Measurements from ENCODE around the gene TPSAB1. TPM values are rescaled to one million over a fixed set of nuclear protein-coding genes. Genes with fewer than 3 reads are reported as not detected.

The TPSAB1 gene
- total RNA-seq: 0.99 TPM

DNA sequence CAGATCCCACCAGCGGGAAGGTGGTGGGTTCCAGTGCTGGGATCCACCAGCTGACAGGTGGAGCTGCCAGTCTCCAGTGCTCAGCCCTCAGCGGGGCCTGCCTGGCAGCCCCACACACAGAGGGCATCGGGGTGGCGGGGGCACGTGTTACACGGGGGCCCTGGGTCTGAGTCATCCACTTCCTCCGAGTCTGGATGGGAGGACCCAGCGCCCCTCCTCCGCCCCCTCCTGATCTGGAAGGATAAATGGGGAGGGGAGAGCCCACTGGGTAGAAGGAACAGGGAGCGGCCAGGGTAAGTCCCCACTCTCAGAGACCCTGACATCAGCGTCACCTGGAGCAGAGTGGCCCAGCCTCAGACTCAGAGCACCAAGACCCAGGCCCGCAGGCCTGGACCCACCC lies at the start of gene TPSAB1:
TPSAB1 (plus strand) TSS at position 270 of the 400 bp plus-strand sequence. CDS start 234 bp downstream, outside the sequence.

GRCh38 chr16:1225051-1225451 lies 15.5 kb upstream of the TPSAB1 start, which contains the start of gene TPSG1:
TPSG1 (minus strand) TSS chr16:1225268; CDS start chr16:1225252, 16 bp downstream.

GRCh38 chr16:1230084-1230470 lies 10.4 kb upstream of the TPSAB1 start, which contains the start of gene TPSB2:
TPSB2 (minus strand) TSS chr16:1230184; CDS start chr16:1229951, 233 bp downstream.

GRCh38 chr16:1255276-1256122 lies 15.0 kb downstream of the TPSAB1 start, which contains the start of gene TPSD1:
TPSD1 (plus strand) TSS chr16:1256069; CDS start chr16:1256281, 212 bp downstream.

Other genes with a start within 250 kb of the TPSAB1 start
- 0.82 TPM for gene SSTR5, start 168.0 kb upstream of the TPSAB1 start, total RNA-seq
- not detected for gene C1QTNF8, start 144.5 kb upstream of the TPSAB1 start, total RNA-seq
- gene CACNA1H, start 87.6 kb upstream of the TPSAB1 start, total RNA-seq: 32.3 TPM
- gene TPSG1, start 15.4 kb upstream of the TPSAB1 start, total RNA-seq: not detected
- gene TPSB2, start 10.5 kb upstream of the TPSAB1 start, total RNA-seq: 0.47 TPM
- not detected for gene TPSD1, start 15.4 kb downstream of the TPSAB1 start, total RNA-seq
- gene UBE2I, start 68.9 kb downstream of the TPSAB1 start, total RNA-seq: 72.6 TPM
- gene BAIAP3, start 92.9 kb downstream of the TPSAB1 start, total RNA-seq: 12.2 TPM
- 50.7 TPM for gene TSR3, start 111.2 kb downstream of the TPSAB1 start, total RNA-seq
- gene GNPTG, start 111.2 kb downstream of the TPSAB1 start, total RNA-seq: 50.2 TPM
- gene UNKL, start 174.0 kb downstream of the TPSAB1 start, total RNA-seq: 43.6 TPM
- 12.5 TPM for gene UQCC4, start 180.0 kb downstream of the TPSAB1 start, total RNA-seq
- gene PERCC1, start 190.4 kb downstream of the TPSAB1 start, total RNA-seq: not detected
- gene CCDC154, start 203.9 kb downstream of the TPSAB1 start, total RNA-seq: 2.2 TPM
- 107 TPM for gene CLCN7, start 234.3 kb downstream of the TPSAB1 start, total RNA-seq
- 0.18 TPM for gene PTX4, start 248.2 kb downstream of the TPSAB1 start, total RNA-seq